ENCODE measurements around the gene PITPNC1. TPM values are rescaled to one million over a fixed set of nuclear protein-coding genes. Genes with fewer than 3 reads are reported as not detected.

Gene PITPNC1
- total RNA-seq, 1 experiment from 2014 or later, result 37.5 TPM

GRCh38 chr17:67656494-67657203, 279.6 kb downstream of the PITPNC1 start:
- no CpG with 5 or more reads among the region's 8 CpGs for WGBS (ENCODE audit: extremely low coverage, insufficient read length, low lambda C conversion rate)

More at GRCh38 chr17:67656494-67657203, 279.6 kb downstream of the PITPNC1 start:
- Histone ChIP-seq H3K23me2 (ENCODE audit: insufficient read length, low read depth, low read length, poor library complexity, severe bottlenecking) (no peaks in the 10 kb centered on the region), H3K9ac (ENCODE audit: extremely low read depth, insufficient read length, low read length) (no peak overlapping the region), H4K8ac (replicated peaks; ENCODE audit: insufficient read length, low read depth, low read length) (no peak overlapping the region), H3T11ph (ENCODE audit: low read length) (no peak overlapping the region), H2BK120ac (ENCODE audit: low read depth, low read length, poor library complexity, severe bottlenecking) (no peak overlapping the region), H2AK5ac (ENCODE audit: insufficient read length, low read length) (no peak overlapping the region), H2BK20ac (ENCODE audit: low read depth, low read length, poor library complexity, severe bottlenecking) (no peak overlapping the region), H3K56ac (ENCODE audit: insufficient read length, low read depth, low read length) (no peak overlapping the region), H3K79me2 (ENCODE audit: insufficient read depth, low read length) (no peaks in the 10 kb centered on the region), H4K91ac (ENCODE audit: insufficient read length, low read depth, low read length) (no peak overlapping the region), H2BK15ac (ENCODE audit: low read depth, low read length) (no peak overlapping the region), H3K4ac (ENCODE audit: low read depth, low read length) (no peak overlapping the region), H3K23ac (ENCODE audit: insufficient read length, low read depth, low read length) (no peak overlapping the region), H3K4me1 (ENCODE audit: insufficient read depth, low read length) (no peaks in the 10 kb centered on the region), H4K20me1 (ENCODE audit: control insufficient read depth, insufficient read depth, insufficient read length) (no peaks in the 10 kb centered on the region), H4K5ac (ENCODE audit: insufficient read length, low read depth, low read length) (no peak overlapping the region), H3K79me1 (ENCODE audit: insufficient read depth, low read depth, low read length, poor library complexity, severe bottlenecking) (no peaks in the 10 kb centered on the region), H2AFZ (ENCODE audit: low read length) (no peak overlapping the region), H2BK5ac (ENCODE audit: insufficient read length, low read length) (no peak overlapping the region), H3K4me2 (ENCODE audit: insufficient read depth, insufficient read length, low read length) (no peak overlapping the region), H3K9me3 (ENCODE audit: control insufficient read depth, low read depth, low read length) (no peaks in the 10 kb centered on the region), H3K18ac (ENCODE audit: insufficient read length, low read depth, low read length) (no peak overlapping the region), H3K27ac (ENCODE audit: insufficient read length, low read depth, low read length) (no peak overlapping the region), H3K14ac (ENCODE audit: insufficient read depth, low read length) (no peak overlapping the region), H2BK12ac (ENCODE audit: insufficient read length, low read depth, low read length) (no peak overlapping the region), H3K27me3 (ENCODE audit: insufficient read depth, low read length) (no peaks in the 10 kb centered on the region)
- peaks cover 3 to 12% of the 10 kb centered on the region in 2 experiments for H3K9me3 Mint-ChIP-seq
- H3K27me3 Mint-ChIP-seq (ENCODE audit: low read depth), result no peaks in the 10 kb centered on the region
- no peak overlapping the region for H3K4me3 Mint-ChIP-seq
- H3K4me1 Mint-ChIP-seq, result no peaks in the 10 kb centered on the region; a peak in 1 of 4 replicates
- TF ChIP-seq, protein P1, sequence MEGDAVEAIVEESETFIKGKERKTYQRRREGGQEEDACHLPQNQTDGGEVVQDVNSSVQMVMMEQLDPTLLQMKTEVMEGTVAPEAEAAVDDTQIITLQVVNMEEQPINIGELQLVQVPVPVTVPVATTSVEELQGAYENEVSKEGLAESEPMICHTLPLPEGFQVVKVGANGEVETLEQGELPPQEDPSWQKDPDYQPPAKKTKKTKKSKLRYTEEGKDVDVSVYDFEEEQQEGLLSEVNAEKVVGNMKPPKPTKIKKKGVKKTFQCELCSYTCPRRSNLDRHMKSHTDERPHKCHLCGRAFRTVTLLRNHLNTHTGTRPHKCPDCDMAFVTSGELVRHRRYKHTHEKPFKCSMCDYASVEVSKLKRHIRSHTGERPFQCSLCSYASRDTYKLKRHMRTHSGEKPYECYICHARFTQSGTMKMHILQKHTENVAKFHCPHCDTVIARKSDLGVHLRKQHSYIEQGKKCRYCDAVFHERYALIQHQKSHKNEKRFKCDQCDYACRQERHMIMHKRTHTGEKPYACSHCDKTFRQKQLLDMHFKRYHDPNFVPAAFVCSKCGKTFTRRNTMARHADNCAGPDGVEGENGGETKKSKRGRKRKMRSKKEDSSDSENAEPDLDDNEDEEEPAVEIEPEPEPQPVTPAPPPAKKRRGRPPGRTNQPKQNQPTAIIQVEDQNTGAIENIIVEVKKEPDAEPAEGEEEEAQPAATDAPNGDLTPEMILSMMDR (conservative IDR thresholded peaks at IDR 0.05), result no peak
- no peak for DNase-seq
- no peak overlapping the region for H3K27ac Mint-ChIP-seq
- H3K36me3 Mint-ChIP-seq (ENCODE audit: insufficient read depth in 1 of 3, low read depth in 3 of 3), result peaks cover 20 to 32% (median 23%) of the 10 kb centered on the region in 3 experiments

Measured in H9 (cell line).